Measurements from ENCODE around the gene SLC4A1AP.

- TF ChIP-seq CTCF (IDR thresholded peaks at IDR 0.05; ENCODE audit: low read depth, low read length) = no peak
- TF ChIP-seq EZH2phosphoT487 (IDR thresholded peaks at IDR 0.05; ENCODE audit: low read depth) = no peak
Measured at GRCh38 chr2:27664154-27664574, 475 bp downstream of the SLC4A1AP start.
